Panc1 (cell line): ENCODE measurements around the gene C1QL2.

ENCODE experiments used
- POLR2AphosphoS5 ChIP-seq: IDR thresholded peaks from 2 replicates; pipeline ENCODE4 v1.6.1; 2012; ENCODE audit warnings: mild to moderate bottlenecking, low read depth, low read length, moderate library complexity
- TCF7L2 ChIP-seq: IDR thresholded peaks from 2 replicates; pipeline ENCODE4 v1.6.1; 2011; ENCODE audit warnings: mild to moderate bottlenecking, low read depth, low read length, inconsistent platforms
- TF ChIP-seq, protein P1 (sequence below): fragments of 450-650 bp; IDR thresholded peaks from 2 replicates; pipeline ENCODE4 v1.5.1; 2017; ENCODE audit warnings: mild to moderate bottlenecking
- TF ChIP-seq, protein P2 (sequence below), 2 experiments: IDR thresholded peaks; 2 replicates each; pipeline ENCODE4 v1.6.1; 2011 to 2012; ENCODE audit warnings: low read depth in 2 of 2, control low read depth in 1 of 2, low read length in 1 of 2, mild to moderate bottlenecking in 1 of 2, moderate library complexity in 1 of 2; ENCODE audit not compliant: insufficient read depth in 1 of 2

DNA sequence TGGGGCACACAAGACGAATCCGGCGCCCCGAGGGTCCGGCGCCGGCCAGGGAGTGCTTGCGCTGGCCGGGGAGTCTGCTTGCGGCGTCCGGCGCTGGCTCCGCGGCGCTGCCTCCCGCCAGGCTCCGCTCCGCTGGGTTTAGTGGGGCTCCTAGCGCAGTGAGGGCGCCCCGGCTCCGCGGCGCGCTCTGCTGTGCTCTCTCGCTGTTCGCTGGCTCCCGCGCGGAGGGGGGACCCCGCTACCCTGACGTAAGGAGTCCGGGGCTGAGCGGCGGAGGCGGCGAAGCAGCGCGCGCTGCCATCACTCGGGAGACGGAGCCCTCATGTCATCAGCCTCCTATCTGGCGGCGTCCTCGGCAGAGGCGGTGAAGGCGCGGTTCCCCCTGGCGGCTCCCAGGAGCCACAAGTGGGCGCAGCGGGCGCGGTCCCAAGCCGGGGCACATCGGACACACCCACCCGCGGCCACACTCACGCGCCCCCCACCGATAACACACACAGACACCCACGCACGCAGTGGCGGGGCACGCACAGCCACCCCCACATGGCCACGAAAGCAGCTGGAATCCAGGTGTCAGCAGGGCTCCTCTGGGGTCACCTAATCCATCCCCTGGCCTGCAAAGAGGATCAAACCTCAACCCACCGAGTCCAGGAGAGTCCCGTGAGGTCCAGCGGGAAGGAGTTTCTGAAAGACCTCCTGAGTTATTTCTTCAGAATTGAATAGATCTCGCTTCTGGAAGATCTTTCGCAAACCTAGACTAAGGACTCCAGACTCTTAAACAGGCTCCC is at the start of gene C1QL2:
- TF ChIP-seq, protein P1, sequence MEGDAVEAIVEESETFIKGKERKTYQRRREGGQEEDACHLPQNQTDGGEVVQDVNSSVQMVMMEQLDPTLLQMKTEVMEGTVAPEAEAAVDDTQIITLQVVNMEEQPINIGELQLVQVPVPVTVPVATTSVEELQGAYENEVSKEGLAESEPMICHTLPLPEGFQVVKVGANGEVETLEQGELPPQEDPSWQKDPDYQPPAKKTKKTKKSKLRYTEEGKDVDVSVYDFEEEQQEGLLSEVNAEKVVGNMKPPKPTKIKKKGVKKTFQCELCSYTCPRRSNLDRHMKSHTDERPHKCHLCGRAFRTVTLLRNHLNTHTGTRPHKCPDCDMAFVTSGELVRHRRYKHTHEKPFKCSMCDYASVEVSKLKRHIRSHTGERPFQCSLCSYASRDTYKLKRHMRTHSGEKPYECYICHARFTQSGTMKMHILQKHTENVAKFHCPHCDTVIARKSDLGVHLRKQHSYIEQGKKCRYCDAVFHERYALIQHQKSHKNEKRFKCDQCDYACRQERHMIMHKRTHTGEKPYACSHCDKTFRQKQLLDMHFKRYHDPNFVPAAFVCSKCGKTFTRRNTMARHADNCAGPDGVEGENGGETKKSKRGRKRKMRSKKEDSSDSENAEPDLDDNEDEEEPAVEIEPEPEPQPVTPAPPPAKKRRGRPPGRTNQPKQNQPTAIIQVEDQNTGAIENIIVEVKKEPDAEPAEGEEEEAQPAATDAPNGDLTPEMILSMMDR = no peak; the same call in 1 of the 2 replicates
- no peak for TF ChIP-seq TCF7L2
- no peak for TF ChIP-seq POLR2AphosphoS5
- TF ChIP-seq, protein P2, sequence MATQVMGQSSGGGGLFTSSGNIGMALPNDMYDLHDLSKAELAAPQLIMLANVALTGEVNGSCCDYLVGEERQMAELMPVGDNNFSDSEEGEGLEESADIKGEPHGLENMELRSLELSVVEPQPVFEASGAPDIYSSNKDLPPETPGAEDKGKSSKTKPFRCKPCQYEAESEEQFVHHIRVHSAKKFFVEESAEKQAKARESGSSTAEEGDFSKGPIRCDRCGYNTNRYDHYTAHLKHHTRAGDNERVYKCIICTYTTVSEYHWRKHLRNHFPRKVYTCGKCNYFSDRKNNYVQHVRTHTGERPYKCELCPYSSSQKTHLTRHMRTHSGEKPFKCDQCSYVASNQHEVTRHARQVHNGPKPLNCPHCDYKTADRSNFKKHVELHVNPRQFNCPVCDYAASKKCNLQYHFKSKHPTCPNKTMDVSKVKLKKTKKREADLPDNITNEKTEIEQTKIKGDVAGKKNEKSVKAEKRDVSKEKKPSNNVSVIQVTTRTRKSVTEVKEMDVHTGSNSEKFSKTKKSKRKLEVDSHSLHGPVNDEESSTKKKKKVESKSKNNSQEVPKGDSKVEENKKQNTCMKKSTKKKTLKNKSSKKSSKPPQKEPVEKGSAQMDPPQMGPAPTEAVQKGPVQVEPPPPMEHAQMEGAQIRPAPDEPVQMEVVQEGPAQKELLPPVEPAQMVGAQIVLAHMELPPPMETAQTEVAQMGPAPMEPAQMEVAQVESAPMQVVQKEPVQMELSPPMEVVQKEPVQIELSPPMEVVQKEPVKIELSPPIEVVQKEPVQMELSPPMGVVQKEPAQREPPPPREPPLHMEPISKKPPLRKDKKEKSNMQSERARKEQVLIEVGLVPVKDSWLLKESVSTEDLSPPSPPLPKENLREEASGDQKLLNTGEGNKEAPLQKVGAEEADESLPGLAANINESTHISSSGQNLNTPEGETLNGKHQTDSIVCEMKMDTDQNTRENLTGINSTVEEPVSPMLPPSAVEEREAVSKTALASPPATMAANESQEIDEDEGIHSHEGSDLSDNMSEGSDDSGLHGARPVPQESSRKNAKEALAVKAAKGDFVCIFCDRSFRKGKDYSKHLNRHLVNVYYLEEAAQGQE (IDR thresholded peaks at IDR 0.05; ENCODE audit: insufficient read depth in 1 of 2, low read depth in 2 of 2, low read length in 1 of 2) = no peak
